GM19193 (cell line): ENCODE results near the gene CDCA8.

ENCODE experiments used
- POLR2A ChIP-seq: IDR thresholded peaks from 4 replicates; pipeline ENCODE4 v1.6.1; 2011; ENCODE audit not compliant: insufficient read depth, insufficient read length; ENCODE audit errors: extremely low read depth

The CDCA8 gene

DNA sequence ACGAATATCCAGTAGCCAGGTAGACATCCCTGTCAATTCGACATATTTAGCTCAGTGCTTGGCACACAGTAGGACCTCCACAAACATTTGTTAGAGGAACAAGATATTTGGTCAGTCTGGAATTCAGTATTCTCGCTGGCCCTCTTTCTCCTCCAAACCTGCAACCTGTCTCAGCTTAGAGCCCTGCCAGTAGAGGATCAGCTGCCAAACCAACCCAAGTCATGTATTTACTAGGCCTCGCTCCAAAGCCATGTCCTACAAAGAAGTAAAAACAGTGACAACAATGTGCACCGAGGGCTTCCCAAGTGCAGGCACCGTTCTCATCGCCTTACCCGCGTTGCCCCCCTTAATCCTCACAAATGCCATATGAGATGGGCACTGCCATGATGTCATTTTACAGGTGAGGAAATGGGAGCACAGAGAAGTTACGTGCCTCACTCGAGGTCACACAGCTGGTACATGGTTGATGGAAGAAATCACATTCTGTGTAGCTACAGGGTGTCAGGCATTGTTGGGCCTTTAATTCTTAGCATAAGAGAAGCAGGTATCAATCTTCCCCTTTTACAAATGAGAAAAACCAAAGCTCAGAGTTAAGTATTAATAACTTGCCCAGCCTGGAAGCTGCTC lies 26.0 kb upstream of the CDCA8 start:
- TF ChIP-seq POLR2A = no peak

DNA sequence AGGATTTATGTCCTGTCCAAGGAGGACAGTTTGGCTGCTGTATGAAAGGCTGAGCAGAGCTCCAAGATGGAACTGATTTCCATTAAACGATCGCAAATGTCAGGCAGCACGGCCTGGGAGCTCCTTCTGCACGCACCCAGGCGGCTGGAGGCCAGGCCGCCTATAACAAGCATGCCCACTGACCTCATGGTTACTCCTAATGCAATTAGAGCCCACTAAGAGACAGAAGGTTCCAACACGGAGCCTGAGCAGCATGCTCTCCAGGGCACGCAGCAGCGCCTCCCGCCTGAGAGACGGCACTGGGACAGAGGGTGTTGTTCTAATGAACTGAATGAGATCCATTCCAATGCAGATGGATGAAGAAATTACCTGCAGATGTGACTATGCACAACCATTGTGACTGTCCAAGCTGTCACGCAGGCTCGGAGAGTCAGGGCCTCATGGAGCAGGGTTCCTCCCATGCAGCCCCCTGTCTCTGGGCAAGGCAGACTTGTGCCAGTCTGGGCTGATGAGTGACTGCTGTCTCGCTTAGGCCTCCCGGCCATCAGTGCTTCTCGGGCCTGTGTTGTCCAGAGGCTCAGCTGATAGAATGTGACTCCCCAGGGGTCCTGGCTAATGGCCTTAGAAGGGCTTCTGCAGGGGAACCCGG lies 25.2 kb upstream of the CDCA8 start:
- no peak for TF ChIP-seq POLR2A

DNA sequence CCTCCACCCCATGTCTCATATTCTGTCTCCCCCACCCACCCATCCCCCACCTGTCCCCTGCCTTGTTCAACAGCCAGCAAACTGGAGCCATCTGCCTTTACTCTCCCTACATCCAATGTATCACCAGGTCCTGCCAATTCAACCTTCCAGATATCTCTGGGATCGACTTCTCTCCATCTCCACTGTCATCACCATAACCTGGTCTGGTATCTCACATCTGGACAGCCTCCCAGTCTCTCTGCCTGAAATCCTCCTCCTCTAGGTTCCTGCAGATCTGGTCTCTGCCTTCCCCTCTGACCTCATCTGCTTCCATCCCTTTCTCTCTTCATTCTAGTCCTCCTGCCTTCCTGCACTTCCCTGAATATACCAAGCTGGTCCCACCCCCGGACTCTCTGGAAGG lies 22.2 kb upstream of the CDCA8 start:
- no peak for TF ChIP-seq POLR2A

DNA sequence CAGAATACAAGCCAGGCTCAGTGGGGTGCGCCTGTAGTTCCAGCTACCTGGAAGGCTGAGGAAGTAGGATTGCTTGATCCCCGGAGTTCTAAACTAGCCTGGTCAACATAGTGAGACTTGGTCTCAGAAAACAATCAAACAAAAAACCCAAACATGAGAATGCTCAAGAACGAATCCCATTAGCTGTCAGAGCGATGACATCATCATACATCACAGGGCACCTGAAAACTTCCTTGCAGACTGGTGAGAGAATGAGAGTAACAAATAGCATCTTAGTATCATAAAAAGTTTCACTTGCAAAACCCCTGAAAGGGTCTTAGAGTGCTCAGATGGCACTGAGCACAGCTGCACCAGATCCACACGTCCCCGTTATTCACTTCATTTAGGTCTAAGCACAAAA lies 21.1 kb upstream of the CDCA8 start:
- no peak for TF ChIP-seq POLR2A

DNA sequence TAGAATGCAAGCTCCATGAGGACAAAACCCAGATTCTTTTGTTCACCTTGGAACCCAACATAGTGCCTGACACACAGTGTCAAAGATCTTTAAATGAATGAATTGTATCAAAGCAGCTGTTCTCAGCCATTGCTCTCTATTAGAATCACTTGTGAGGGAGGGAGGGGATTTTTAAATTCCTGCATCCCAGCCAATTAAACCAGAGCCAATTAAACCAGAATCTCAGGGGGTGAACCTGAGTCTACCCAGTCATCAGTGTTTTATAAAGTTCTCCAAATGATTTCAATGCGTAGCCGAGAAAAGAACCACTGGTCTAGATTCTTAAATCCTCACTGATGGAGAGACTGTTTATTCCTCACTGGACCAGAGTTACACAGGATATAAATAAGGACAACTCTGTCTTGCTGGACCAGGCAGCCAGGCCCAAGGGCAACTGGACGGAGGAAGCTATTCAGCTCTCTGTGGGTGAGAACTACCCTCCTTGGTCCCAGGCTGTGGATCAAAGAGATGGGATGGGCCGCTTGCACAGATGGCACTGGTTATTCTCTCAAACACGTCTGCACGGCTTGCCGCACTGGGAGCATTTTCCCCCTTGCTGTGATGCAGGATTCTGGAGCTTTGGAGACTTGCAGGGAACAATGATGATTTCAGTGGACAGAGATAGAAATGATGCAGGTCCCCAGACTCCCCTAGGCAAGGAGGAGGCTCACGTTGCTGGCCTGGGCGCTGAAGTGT lies 20.0 kb upstream of the CDCA8 start:
- TF ChIP-seq POLR2A = no peak

DNA sequence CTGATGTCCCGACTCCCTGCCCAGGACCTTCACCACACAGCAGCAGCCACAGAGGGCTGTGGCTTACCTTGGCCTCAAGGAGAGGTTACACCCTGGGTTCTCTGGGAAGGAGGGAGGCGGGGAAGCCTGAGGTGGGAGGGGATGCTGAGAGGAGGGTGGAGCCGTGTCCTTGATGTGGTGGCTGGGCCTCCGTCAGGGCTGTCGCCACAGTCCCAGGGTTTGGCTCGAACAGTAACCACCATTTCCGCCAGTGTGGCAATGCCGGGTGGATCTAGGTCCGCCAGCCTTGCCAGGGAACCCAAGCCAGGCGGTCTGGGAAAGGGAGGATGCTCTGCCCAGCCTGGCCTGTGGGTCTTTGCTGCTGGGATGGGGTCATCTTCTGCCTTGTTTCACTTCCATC lies 18.4 kb upstream of the CDCA8 start:
- TF ChIP-seq POLR2A = no peak

DNA sequence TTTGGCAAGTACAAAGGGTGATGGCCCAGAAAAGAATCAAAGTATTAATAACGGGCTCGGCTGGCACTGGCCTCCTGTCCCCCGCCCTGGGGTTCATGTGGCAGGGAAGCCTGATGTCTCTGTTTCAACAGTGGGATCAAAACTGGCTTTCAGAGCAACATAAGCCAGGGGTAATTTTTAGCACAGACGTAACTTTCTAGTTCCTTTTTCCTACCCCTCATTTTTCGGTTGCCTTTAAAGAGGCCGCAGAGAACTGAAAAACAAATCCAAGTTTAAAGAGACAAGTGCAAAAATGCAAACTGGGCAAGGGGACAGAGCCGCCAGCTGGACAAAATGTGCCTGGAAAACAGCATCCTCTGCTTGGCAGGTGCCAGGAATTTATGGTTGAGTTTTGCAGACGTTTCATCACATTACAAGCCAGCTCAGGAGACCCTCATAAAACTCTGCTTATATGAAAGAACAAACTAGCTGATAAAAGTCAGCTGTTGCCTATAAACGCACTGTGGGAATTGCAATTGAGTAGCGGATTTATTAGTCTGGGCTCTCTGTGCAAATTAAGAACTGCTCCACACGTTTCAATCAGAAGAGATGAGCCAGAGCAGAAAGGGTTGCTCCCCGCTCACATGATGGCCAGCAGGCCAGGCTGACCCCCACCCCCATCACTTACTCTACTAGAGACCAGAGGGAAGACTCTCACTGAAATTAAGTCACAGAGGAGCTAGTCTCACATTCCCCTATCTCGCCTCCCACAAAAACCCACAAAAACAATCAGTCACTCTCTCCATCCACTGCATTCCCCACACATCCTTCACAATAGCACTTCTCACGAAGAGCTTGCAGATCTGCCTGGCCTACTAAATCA lies 15.8 kb upstream of the CDCA8 start:
- peak; percentile 55 for TF ChIP-seq POLR2A

DNA sequence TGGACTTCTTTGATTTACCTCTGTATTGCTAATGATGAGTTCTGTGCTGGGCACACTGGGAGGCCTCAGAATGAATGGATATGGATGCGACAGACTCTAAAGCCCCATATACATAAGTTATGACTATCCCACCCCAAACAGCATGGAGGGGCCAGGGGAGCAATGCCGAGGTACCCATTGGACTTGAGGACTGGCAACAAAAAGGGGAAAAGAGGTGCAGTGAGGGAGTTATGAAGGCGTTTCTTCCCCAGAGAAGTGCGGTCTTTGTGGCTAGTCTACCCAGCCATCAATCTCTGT lies 15.2 kb upstream of the CDCA8 start:
- no peak for TF ChIP-seq POLR2A

DNA sequence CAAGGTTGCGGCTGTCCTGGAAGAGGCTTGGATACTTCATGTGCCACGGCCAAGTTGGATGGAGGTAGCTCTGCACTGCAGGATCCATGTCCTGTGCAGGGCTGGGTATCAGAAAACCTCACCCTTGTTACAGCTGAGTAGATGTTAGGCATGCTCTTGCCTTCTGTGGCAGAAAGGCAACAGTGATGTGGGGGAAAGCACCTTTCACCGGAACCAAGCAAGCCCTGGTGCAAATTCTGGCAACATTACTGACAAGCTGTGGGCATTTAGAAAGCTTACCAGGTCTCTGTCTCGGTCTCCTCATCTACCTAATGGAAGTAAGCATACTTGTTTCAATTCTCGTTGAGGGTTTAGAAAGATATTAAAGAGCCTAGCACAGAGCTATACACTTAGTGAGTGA lies 14.5 kb upstream of the CDCA8 start:
- no peak for TF ChIP-seq POLR2A

DNA sequence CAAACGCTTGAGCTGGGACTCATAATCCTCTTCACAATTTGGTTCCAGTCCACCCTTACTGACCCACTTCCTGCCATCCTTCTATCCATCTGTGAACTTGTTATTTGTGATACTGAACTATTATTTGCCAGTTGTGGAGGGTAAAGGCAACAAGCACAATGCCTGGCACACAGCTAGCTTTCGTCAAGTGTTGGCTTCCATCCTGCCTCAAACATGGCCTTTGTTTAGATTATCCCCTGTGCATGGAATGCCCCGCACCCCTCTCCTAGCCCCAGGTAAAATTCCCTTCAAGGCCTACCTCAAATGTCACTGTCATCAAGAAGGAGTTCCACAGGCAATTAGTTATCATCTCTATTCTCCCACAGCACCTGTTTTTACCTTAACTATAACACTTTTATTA lies 11.4 kb upstream of the CDCA8 start:
- TF ChIP-seq POLR2A = no peak

DNA sequence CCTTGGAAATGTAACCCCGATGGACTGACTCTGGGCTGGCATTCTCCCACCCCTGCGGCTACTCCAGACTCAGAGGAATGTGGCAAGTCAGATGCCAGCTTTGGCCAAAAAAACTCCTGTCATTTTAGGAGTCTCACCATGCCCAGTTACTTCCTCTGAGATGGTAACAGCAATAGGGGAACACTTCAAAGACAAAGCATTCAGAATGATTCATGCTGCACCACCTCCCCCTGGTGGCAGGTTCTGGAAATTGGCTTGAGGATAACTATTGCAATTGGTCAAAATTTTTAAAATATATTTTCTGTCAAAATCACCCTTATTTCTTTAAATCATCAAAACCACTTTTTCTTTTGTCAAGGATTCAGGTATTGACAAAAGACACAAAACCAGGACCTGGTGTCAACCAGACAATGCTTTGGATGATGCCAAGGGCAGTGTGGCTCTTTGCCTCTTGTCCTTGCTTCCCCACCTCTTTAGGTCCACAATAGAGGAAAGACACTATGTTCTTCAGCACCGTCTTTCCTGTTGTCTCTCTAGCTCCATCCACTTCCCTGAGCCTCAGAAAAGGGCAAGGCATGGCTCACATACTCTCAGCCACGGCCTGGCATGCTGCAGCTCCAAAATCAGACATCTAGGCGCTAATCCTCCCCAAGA lies 9.9 kb upstream of the CDCA8 start:
- TF ChIP-seq POLR2A = no peak

DNA sequence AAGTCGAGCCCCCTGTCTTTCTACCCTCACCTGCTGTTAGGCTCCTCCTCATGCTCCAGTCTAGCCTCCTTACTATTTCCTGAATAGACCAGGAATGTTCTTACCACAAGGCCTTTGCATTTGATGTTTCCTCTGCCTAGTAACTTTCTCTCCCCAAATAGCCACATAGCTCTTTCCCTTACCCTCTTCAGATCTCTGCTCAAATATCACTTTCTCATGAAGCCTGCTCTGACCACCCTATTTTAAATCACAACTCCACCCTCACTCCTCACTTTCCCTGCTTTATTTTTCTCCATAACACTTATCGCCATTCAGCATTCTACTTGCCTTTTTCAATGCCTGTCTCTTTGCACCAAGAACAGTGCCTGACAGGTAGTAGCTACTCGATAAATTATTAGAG lies 6.6 kb upstream of the CDCA8 start:
- no peak for TF ChIP-seq POLR2A

DNA sequence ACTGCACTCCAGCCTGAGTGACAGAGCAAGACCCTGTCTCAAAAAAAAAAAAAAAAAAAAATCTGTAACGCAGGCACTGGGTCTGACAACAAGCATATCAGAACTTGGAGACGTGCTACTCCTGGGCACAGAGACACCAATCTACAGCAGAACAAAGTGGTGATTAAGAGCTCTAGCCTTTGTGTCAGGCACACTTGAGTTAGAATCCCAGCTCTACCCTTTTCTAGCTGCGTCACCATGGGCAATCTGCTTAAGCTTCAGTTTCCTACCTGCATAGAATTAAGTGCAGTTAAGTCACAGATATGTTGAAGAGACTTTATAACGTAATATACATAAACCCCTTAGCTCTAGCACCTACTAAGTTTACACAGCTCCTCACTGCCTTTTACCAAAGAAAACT lies 3.4 kb upstream of the CDCA8 start:
- TF ChIP-seq POLR2A = no peak

DNA sequence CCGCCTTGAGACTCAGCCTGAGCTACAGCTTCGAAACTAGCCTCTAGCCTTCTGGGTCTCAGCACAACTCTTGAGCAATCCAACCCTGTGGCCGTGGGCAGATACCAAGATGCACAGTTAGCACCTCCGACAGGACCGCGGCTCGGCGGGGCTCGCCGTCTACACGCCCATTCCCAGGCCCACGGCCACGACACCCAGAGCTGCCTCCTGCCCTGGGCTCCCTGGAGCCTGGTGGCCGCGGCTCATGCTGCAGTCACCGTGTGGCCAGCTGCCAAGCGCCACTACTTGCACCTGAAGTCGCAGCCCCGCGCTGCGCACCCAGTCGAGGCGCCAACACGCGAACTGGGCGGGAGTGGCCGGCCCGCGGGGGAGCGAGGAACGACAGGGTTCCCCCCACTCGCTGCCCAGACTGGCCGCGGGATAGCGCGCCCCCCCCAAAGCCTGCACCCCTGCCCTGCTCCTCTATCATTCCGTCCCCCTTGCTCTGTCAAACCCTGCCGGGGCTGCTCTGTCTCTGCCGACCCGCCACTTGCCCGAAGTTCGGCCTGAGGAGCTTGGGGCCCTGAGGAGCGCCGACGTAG lies 729 bp upstream of the CDCA8 start:
- no peak for TF ChIP-seq POLR2A

DNA sequence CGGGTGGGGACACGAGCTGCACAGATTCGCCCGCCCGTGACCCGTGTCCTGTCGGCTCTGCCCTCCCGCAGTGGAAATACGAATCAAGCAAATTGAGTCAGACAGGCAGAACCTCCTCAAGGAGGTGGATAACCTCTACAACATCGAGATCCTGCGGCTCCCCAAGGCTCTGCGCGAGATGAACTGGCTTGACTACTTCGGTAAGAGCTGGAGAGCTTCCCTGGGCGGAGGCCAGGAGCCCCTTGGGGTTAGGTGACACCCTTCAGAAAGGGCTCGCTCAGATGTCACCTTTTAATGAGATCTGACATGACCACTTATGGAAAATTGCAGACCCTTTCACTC lies 489 bp downstream of the CDCA8 start:
- no peak for TF ChIP-seq POLR2A
